SU-DHL-6 (cell line): ENCODE measurements around the gene HUNK.

Source experiments
- EZH2phosphoT487 ChIP-seq: fragments of 200-600 bp; sonication (generic), shearing (Covaris generic); conservative IDR thresholded peaks from 2 replicates; pipeline ENCODE4 v1.6.1; 2018; ENCODE audit warnings: mild to moderate bottlenecking, antibody characterized with exemption, low read length, moderate library complexity, mixed read lengths
- TF ChIP-seq, protein P1 (sequence below): fragments of 200-600 bp; sonication (generic); IDR thresholded peaks from one replicate; pipeline ENCODE4 v1.5.1; 2017; ENCODE audit warnings: antibody characterized with exemption, mild to moderate bottlenecking, low read length, moderate library complexity; ENCODE audit not compliant: insufficient read depth, poor library complexity, severe bottlenecking

DNA sequence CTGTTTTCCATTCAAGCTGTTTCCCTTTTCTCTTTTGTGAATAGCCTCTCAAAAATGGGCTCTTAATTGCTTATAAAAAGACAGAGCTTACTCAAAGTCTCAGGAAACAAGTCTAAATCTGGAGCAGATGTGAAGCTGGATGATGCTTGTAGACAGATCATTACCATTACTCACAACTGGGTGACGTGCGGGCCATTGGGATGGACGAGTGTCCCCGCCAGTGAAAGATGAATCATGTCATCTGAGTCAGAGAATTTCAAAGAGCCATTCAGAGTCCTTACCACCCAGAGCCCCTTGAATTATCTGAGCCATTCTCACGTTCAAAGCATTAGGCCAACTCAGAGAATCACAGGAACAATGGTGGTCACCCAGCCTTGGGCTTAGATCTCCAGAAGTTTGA, 134.6 kb downstream of the HUNK start:
- TF ChIP-seq, protein P1, sequence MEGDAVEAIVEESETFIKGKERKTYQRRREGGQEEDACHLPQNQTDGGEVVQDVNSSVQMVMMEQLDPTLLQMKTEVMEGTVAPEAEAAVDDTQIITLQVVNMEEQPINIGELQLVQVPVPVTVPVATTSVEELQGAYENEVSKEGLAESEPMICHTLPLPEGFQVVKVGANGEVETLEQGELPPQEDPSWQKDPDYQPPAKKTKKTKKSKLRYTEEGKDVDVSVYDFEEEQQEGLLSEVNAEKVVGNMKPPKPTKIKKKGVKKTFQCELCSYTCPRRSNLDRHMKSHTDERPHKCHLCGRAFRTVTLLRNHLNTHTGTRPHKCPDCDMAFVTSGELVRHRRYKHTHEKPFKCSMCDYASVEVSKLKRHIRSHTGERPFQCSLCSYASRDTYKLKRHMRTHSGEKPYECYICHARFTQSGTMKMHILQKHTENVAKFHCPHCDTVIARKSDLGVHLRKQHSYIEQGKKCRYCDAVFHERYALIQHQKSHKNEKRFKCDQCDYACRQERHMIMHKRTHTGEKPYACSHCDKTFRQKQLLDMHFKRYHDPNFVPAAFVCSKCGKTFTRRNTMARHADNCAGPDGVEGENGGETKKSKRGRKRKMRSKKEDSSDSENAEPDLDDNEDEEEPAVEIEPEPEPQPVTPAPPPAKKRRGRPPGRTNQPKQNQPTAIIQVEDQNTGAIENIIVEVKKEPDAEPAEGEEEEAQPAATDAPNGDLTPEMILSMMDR, result no peak
- no peak for TF ChIP-seq EZH2phosphoT487
